GM04503 (cell line): ENCODE data around the gene PRELP.
"Not testable (repeated sequence)": the region's sequence is repeated elsewhere in the genome, so short reads cannot be mapped to it uniquely, and the experiment has no call there.

Experiments
- DNase-seq: peaks from one replicate; pipeline ENCODE4 v3.0.0-alpha.2; 2012; ENCODE audit warnings: low read depth

PRELP gene

GRCh38 chr1:203475012-203475981 lies at the start of gene PRELP:
Gene PRELP, plus strand, starts transcription at chr1:203475806. Its CDS starts 7,379 bp downstream, at chr1:203483185.
- DNase-seq = no peak

GRCh38 chr1:203426366-203426765 lies 49.2 kb upstream of the PRELP start:
- DNase-seq = no peak

GRCh38 chr1:203426870-203427269 lies 48.7 kb upstream of the PRELP start:
- DNase-seq = no peak

GRCh38 chr1:203427451-203427850 lies 48.2 kb upstream of the PRELP start:
- no peak for DNase-seq

GRCh38 chr1:203428981-203429599 lies 46.5 kb upstream of the PRELP start:
- DNase-seq = no peak

GRCh38 chr1:203435615-203436014 lies 40.0 kb upstream of the PRELP start:
- no peak for DNase-seq

- no peak for DNase-seq
Observed at GRCh38 chr1:203437696-203438315, 37.8 kb upstream of the PRELP start.

GRCh38 chr1:203439131-203439730 lies 36.4 kb upstream of the PRELP start:
- no peak for DNase-seq

GRCh38 chr1:203440771-203441170 lies 34.8 kb upstream of the PRELP start:
- peak; percentile 47 for DNase-seq

- DNase-seq = no peak
Observed at GRCh38 chr1:203441766-203442165, 33.8 kb upstream of the PRELP start.

GRCh38 chr1:203442821-203443220 lies 32.8 kb upstream of the PRELP start:
- peak; percentile 44 for DNase-seq

GRCh38 chr1:203443296-203443695 lies 32.3 kb upstream of the PRELP start:
- no peak for DNase-seq

GRCh38 chr1:203444171-203444576 lies 31.4 kb upstream of the PRELP start:
- DNase-seq = no peak

GRCh38 chr1:203447151-203447550 lies 28.5 kb upstream of the PRELP start:
- no peak for DNase-seq

GRCh38 chr1:203447598-203447997 lies 28.0 kb upstream of the PRELP start:
- not testable (repeated sequence) for DNase-seq

GRCh38 chr1:203448521-203449061 lies 27.0 kb upstream of the PRELP start:
- no peak for DNase-seq

- no peak for DNase-seq
Observed at GRCh38 chr1:203450001-203450400, 25.6 kb upstream of the PRELP start.

- DNase-seq = no peak
Observed at GRCh38 chr1:203450479-203451149, 25.0 kb upstream of the PRELP start.

- no peak for DNase-seq
Observed at GRCh38 chr1:203451836-203452784, 23.5 kb upstream of the PRELP start.

GRCh38 chr1:203453016-203453415 lies 22.6 kb upstream of the PRELP start:
- no peak for DNase-seq
